OCI-LY3 (cell line): ENCODE data around the gene MFAP3.

Source experiments
- H2AFZ ChIP-seq: fragments of 200-600, 300-600 bp; shearing (Covaris generic); 2 replicates; pipeline ENCODE4 v1.6.0; 2014; ENCODE audit warnings: antibody characterized with exemption, low read depth, low read length
- H3K27ac ChIP-seq: fragments of 200-600, 300-600 bp; sonication (generic); 2 replicates; pipeline ENCODE4 v1.5.1; 2014; ENCODE audit warnings: mild to moderate bottlenecking, low read length, moderate library complexity, mixed read lengths
- H3K27me3 ChIP-seq: fragments of 200-600, 300-600 bp; sonication (generic); 2 replicates; pipeline ENCODE4 v1.6.1; 2014; ENCODE audit warnings: low read depth, low read length, mixed read lengths
- H3K36me3 ChIP-seq: fragments of 200-600, 300-600 bp; sonication (generic); replicated peaks from 2 replicates; pipeline ENCODE3; 2014; ENCODE audit warnings: low read depth, low read length, mixed read lengths
- H3K4me1 ChIP-seq: fragments of 300-600, 200-600 bp; sonication (generic); 2 replicates; pipeline ENCODE4 v1.6.1; 2014; ENCODE audit warnings: low read length, mixed read lengths
- H3K4me2 ChIP-seq: fragments of 200-600, 300-600 bp; sonication (generic); 2 replicates; pipeline ENCODE4 v1.6.1; 2014; ENCODE audit warnings: low read length, mixed read lengths
- H3K4me3 ChIP-seq: fragments of 300-600, 200-600 bp; sonication (generic); 2 replicates; pipeline ENCODE4 v1.5.1; 2014; ENCODE audit warnings: antibody characterized with exemption, mild to moderate bottlenecking, low read length, moderate library complexity
- H3K79me2 ChIP-seq: fragments of 300-600, 200-600 bp; shearing (Covaris generic); 2 replicates; pipeline ENCODE4 v1.6.1; 2014; ENCODE audit warnings: mild to moderate bottlenecking, low read length, mixed read lengths
- H3K9ac ChIP-seq: fragments of 300-600, 200-600 bp; shearing (Covaris generic); 2 replicates; pipeline ENCODE4 v1.6.0; 2014; ENCODE audit warnings: mild to moderate bottlenecking, low read length, moderate library complexity
- H3K9me3 ChIP-seq: fragments of 200-600, 300-600 bp; shearing (Covaris generic); 2 replicates; pipeline ENCODE4 v1.6.1; 2014; ENCODE audit warnings: low read length, mixed read lengths; ENCODE audit not compliant: insufficient read depth
- H4K20me1 ChIP-seq: fragments of 200-600, 300-600 bp; sonication (generic); 2 replicates; pipeline ENCODE4 v1.6.1; 2016; ENCODE audit warnings: low read length, mixed read lengths; ENCODE audit not compliant: insufficient read depth
- EZH2phosphoT487 ChIP-seq: fragments of 200-600 bp; shearing (Covaris generic); IDR thresholded peaks from 2 replicates; pipeline ENCODE4 v1.6.1; 2018; ENCODE audit warnings: antibody characterized with exemption, mixed run types, low read depth
- TF ChIP-seq, protein P1 (sequence below): fragments of 200-600, 300-600 bp; sonication (generic); IDR thresholded peaks from 2 replicates; pipeline ENCODE4 v1.5.1; 2014; ENCODE audit warnings: antibody characterized with exemption, low read length, low read depth

MFAP3 gene

DNA sequence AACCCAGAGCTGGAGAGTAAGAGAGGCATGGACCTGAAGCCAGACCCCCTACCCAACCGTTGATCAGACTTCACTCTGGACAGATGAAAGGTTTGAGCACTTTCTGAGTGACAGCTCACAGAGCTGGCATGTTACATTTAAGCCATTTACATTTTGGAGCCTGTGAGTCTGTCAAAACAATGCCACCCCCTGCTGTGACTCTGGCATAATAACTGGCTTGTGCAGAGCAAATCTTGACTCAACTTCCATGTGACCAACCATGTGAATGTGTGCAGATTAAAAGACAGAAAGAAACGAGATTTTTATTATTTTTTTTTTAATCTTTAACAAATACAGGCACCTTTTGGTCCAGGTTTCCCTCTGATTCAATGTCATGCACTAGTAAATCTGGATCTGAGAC is 48.5 kb downstream of the MFAP3 start:
- Histone ChIP-seq H3K27ac (no peak overlapping the region), H3K4me3 (no peak overlapping the region), H3K9me3 (no peaks in the 10 kb centered on the region), H2AFZ (no peak overlapping the region), H3K27me3 (no peaks in the 10 kb centered on the region), H3K36me3 (no peaks in the 10 kb centered on the region), H3K4me2 (no peak overlapping the region), H4K20me1 (no peaks in the 10 kb centered on the region), H3K79me2 (no peaks in the 10 kb centered on the region), H3K4me1 (no peaks in the 10 kb centered on the region), H3K9ac (no peak overlapping the region)
- TF ChIP-seq EZH2phosphoT487, result no peak
- TF ChIP-seq, protein P1, sequence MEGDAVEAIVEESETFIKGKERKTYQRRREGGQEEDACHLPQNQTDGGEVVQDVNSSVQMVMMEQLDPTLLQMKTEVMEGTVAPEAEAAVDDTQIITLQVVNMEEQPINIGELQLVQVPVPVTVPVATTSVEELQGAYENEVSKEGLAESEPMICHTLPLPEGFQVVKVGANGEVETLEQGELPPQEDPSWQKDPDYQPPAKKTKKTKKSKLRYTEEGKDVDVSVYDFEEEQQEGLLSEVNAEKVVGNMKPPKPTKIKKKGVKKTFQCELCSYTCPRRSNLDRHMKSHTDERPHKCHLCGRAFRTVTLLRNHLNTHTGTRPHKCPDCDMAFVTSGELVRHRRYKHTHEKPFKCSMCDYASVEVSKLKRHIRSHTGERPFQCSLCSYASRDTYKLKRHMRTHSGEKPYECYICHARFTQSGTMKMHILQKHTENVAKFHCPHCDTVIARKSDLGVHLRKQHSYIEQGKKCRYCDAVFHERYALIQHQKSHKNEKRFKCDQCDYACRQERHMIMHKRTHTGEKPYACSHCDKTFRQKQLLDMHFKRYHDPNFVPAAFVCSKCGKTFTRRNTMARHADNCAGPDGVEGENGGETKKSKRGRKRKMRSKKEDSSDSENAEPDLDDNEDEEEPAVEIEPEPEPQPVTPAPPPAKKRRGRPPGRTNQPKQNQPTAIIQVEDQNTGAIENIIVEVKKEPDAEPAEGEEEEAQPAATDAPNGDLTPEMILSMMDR, result no peak

DNA sequence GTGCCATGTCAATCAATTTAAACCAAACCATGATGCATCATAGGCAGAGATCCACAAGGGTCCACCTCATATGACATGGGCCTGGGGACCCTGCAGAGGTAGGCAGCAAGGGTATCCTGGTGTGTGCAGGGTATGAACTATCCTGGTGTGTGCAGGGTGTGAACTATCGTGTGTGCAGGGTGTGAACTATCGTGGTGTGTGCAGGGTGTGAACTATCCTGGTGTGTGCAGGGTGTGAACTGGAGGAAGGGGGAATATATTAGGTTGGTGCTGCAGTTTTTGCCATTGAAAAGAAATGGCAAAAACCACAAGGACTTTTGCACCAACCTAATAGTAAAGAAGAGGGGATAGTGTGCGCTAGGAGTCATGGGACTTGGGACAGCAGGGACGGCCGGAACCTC is 50.0 kb downstream of the MFAP3 start:
- H2AFZ ChIP-seq, result no peak overlapping the region
- no peak overlapping the region for H3K27ac ChIP-seq
- no peaks in the 10 kb centered on the region for H4K20me1 ChIP-seq
- H3K4me2 ChIP-seq, result no peak overlapping the region
- no peaks in the 10 kb centered on the region for H3K9me3 ChIP-seq
- H3K4me1 ChIP-seq, result no peaks in the 10 kb centered on the region
- H3K4me3 ChIP-seq, result no peak overlapping the region
- no peaks in the 10 kb centered on the region for H3K36me3 ChIP-seq
- TF ChIP-seq, protein P1, result no peak
- TF ChIP-seq EZH2phosphoT487, result no peak
- H3K79me2 ChIP-seq, result no peaks in the 10 kb centered on the region
- no peaks in the 10 kb centered on the region for H3K27me3 ChIP-seq
- H3K9ac ChIP-seq, result no peak overlapping the region

DNA sequence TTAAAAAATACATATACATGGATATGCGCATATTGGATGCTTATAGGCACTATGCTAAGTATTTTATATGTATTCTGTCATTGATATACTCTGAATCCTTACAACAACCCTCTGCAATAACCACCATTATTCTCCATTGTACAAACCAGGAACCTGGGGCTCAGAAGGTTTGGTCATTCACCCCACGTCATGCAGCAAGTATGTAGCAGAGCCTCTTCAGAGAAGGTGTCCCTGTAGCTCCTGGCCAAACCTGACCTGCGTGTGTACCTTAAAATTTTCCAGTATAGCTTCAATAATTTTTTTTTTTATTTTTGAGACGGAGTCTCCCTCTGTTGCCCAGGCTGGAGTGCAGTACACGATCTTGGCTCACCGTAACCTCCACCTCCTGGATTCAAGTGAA is 51.9 kb downstream of the MFAP3 start:
- Histone ChIP-seq H3K27me3 (no peaks in the 10 kb centered on the region), H2AFZ (no peak overlapping the region), H3K4me1 (no peaks in the 10 kb centered on the region), H3K79me2 (no peaks in the 10 kb centered on the region), H3K4me2 (no peak overlapping the region), H3K4me3 (no peak overlapping the region), H3K36me3 (no peaks in the 10 kb centered on the region), H3K9ac (no peak overlapping the region), H3K9me3 (no peaks in the 10 kb centered on the region), H3K27ac (no peak overlapping the region), H4K20me1 (no peaks in the 10 kb centered on the region)
- no peak for TF ChIP-seq EZH2phosphoT487
- TF ChIP-seq, protein P1, result no peak

DNA sequence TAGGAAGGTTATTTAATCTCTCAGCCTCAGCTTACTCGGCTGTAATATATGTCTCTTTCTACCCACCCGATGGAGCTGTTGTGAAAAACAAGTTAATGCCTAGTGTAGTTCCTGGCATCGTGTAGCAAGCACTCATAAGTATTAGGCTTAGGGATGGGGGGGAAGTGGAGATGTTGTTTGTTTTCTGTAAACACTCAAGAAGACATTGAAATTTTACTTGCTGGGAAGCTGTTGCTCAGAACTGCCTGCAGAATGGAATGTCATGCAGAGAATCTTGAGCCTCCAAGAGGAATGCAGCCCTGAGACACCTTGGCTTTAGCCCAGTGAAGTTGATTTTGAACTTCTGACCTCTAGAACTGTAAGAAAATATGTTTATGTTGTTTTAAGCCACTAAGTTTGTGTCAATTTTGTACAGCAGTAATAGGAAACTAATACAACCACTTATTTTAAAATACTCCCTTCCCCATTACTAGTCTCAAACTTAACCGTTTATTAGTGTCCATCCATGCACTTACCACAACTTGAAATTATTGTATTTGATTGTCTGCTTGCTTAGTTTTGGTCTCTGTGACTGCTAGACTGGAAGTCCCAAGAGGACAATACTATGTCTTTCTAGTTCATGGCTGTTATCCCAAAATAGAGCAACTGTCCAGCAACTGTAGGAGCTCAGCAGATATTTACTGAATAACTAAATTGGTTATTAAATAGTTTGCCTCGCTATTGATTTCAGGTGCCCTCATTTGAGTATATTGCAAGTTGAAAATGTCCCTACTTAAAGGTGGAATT is 53.8 kb downstream of the MFAP3 start:
- TF ChIP-seq EZH2phosphoT487, result no peak
- TF ChIP-seq, protein P1, result no peak
- no peak overlapping the region for H3K27ac ChIP-seq

More for the DNA sequence above, 53.8 kb downstream of the MFAP3 start:
- Histone ChIP-seq H3K9ac (no peak overlapping the region), H2AFZ (no peak overlapping the region), H3K36me3 (no peaks in the 10 kb centered on the region), H3K79me2 (no peaks in the 10 kb centered on the region), H3K27me3 (no peaks in the 10 kb centered on the region), H3K4me1 (no peaks in the 10 kb centered on the region), H3K4me3 (no peak overlapping the region), H3K4me2 (no peak overlapping the region), H3K9me3 (no peaks in the 10 kb centered on the region), H4K20me1 (no peaks in the 10 kb centered on the region)
